ENCODE results near the gene DCAF5.

The DCAF5 gene

DNA sequence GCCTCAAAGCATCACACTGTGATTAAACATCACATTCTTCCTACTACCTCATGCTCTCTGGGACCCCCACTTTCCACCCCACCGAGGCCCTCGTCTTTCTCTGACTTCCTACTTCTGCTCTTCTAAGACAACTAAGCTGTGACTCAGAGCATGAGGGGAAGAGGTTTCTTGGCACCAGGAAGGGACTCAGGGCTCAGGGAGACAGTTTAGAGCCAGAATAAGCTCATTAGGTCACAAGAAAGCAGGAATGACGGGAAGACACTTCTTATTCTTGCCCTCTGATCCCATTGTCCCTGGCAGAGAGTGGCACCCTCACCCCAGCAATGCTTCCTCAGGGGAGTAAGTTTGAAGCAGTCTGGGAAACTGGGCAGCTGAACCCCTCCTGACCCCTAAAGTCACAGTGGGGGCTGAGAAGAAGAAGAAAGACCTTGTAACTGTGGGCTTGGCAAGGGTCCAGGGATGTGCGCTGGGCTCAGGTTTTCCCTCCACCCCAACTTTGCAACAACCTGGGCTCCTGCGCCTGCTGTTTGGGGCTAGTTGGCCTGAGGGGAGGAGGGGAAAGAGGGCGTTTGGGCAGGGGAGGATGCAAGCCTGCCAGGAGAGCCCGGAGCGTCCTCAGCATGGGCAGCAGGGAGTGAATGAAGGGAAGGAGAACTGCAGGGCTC, 109.2 kb downstream of the DCAF5 start:
- H3K36me3 ChIP-seq (replicated peaks; ENCODE audit: insufficient read depth, low read length) = no peaks in the 10 kb centered on the region
- H3K79me2 ChIP-seq (ENCODE audit: low read length) = no peaks in the 10 kb centered on the region
- H3K4me2 ChIP-seq (ENCODE audit: low read depth, low read length) = no peak overlapping the region
- no peaks in the 10 kb centered on the region for H3F3A ChIP-seq (ENCODE audit: insufficient read depth, low read length)
- H4K20me1 ChIP-seq (ENCODE audit: insufficient read depth, low read length) = no peaks in the 10 kb centered on the region
- no peak overlapping the region for H2AFZ ChIP-seq (ENCODE audit: low read length)
- H3K27ac ChIP-seq (ENCODE audit: low read length) = no peak overlapping the region
- H3K27me3 ChIP-seq (replicated peaks; ENCODE audit: insufficient read depth, low read length) = no peaks in the 10 kb centered on the region
- no peaks in the 10 kb centered on the region for H3K9me2 ChIP-seq (replicated peaks; ENCODE audit: insufficient read depth, low read length)
- no peaks in the 10 kb centered on the region for H3K4me1 ChIP-seq (ENCODE audit: low read length)
- TF ChIP-seq EZH2 (optimal IDR thresholded peaks at IDR 0.05; ENCODE audit: low read depth, low read length) = no peak
- TF ChIP-seq EZH2phosphoT487 (IDR thresholded peaks at IDR 0.05; ENCODE audit: low read length) = no peak
- TF ChIP-seq, protein P1, sequence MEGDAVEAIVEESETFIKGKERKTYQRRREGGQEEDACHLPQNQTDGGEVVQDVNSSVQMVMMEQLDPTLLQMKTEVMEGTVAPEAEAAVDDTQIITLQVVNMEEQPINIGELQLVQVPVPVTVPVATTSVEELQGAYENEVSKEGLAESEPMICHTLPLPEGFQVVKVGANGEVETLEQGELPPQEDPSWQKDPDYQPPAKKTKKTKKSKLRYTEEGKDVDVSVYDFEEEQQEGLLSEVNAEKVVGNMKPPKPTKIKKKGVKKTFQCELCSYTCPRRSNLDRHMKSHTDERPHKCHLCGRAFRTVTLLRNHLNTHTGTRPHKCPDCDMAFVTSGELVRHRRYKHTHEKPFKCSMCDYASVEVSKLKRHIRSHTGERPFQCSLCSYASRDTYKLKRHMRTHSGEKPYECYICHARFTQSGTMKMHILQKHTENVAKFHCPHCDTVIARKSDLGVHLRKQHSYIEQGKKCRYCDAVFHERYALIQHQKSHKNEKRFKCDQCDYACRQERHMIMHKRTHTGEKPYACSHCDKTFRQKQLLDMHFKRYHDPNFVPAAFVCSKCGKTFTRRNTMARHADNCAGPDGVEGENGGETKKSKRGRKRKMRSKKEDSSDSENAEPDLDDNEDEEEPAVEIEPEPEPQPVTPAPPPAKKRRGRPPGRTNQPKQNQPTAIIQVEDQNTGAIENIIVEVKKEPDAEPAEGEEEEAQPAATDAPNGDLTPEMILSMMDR (IDR thresholded peaks at IDR 0.05; ENCODE audit: low read length) = no peak
- no peaks in the 10 kb centered on the region for H3K9me3 ChIP-seq (replicated peaks; ENCODE audit: insufficient read depth, low read length)
- no peak for DNase-seq
- no peak overlapping the region for H3K4me3 ChIP-seq (ENCODE audit: low read length)
- H3K9ac ChIP-seq (ENCODE audit: low read length) = no peak overlapping the region

DNA sequence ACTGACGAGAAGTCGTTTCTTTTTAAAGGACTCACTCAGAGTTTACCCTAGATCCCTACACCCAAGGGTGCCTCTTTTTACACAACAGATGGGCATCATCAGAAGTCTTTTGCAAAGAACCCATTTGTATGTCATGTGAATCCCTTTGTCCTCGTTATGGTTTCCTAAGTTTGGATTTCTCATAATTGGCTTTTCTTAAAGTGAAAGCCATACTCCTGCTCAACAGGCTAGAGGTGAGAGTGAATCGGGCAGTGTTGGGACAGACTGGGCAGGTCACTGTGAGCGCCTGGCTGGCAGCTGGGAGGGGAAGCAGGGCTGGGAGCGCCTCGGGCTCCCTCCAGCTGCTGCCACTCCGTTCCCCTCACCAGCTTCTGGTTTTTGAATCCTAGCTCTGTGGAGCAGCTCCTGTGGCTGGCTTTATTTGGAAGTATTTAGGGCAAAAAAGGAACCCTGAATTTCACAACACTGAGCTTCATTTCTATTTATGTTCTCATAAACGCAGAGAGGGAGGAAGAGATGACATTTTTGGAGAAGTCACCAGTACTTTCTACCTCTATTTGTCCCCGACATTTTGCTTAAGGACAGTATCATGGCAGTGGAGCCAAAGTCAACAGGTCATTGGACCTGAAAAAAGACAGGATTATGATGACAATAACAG, 110.0 kb downstream of the DCAF5 start:
- H3K4me2 ChIP-seq (ENCODE audit: low read depth, low read length) = no peak overlapping the region
- H3K9me2 ChIP-seq (replicated peaks; ENCODE audit: insufficient read depth, low read length) = no peaks in the 10 kb centered on the region
- DNase-seq = no peak
- no peaks in the 10 kb centered on the region for H3K27me3 ChIP-seq (replicated peaks; ENCODE audit: insufficient read depth, low read length)
- no peak overlapping the region for H3K27ac ChIP-seq (ENCODE audit: low read length)
- TF ChIP-seq EZH2phosphoT487 (IDR thresholded peaks at IDR 0.05; ENCODE audit: low read length) (no peak), EZH2 (optimal IDR thresholded peaks at IDR 0.05; ENCODE audit: low read depth, low read length) (no peak)
- TF ChIP-seq, protein P1 (IDR thresholded peaks at IDR 0.05; ENCODE audit: low read length) = no peak
- no peak overlapping the region for H3K4me3 ChIP-seq (ENCODE audit: low read length)
- H3K79me2 ChIP-seq (ENCODE audit: low read length) = no peaks in the 10 kb centered on the region
- no peaks in the 10 kb centered on the region for H3K4me1 ChIP-seq (ENCODE audit: low read length)
- H3K9me3 ChIP-seq (replicated peaks; ENCODE audit: insufficient read depth, low read length) = no peaks in the 10 kb centered on the region
- no peaks in the 10 kb centered on the region for H3K36me3 ChIP-seq (replicated peaks; ENCODE audit: insufficient read depth, low read length)
- no peaks in the 10 kb centered on the region for H4K20me1 ChIP-seq (ENCODE audit: insufficient read depth, low read length)
- no peak overlapping the region for H3K9ac ChIP-seq (ENCODE audit: low read length)
- H3F3A ChIP-seq (ENCODE audit: insufficient read depth, low read length) = no peaks in the 10 kb centered on the region
- no peak overlapping the region for H2AFZ ChIP-seq (ENCODE audit: low read length)

DNA sequence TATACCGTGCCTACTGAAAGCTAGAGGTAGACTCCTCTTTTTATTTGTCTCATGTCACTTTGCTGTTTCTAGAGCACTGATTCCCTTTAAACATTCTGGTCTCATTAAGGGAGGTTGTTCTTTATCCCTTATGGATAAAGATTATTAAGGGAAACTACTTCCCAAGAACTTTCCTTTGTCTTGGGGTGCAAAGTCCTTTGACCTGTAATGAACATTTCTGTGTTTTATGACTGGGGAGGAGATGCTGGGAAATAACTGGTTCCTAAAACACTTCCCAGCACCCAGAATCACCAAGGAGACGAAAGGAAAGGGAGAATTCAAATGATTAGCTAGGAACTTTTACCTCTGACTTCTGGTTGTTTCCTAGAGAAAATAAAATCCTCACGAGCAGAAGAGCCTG, 110.6 kb downstream of the DCAF5 start:
- no peak for TF ChIP-seq EZH2phosphoT487 (IDR thresholded peaks at IDR 0.05; ENCODE audit: low read length)
- TF ChIP-seq EZH2 (optimal IDR thresholded peaks at IDR 0.05; ENCODE audit: low read depth, low read length) = no peak
- TF ChIP-seq, protein P1 (IDR thresholded peaks at IDR 0.05; ENCODE audit: low read length) = no peak
- no peaks in the 10 kb centered on the region for H3F3A ChIP-seq (ENCODE audit: insufficient read depth, low read length)
- H3K4me3 ChIP-seq (ENCODE audit: low read length) = no peak overlapping the region
- no peaks in the 10 kb centered on the region for H3K4me1 ChIP-seq (ENCODE audit: low read length)
- no peaks in the 10 kb centered on the region for H3K79me2 ChIP-seq (ENCODE audit: low read length)
- no peaks in the 10 kb centered on the region for H3K9me2 ChIP-seq (replicated peaks; ENCODE audit: insufficient read depth, low read length)
- no peaks in the 10 kb centered on the region for H3K36me3 ChIP-seq (replicated peaks; ENCODE audit: insufficient read depth, low read length)
- no peak overlapping the region for H2AFZ ChIP-seq (ENCODE audit: low read length)
- H3K27ac ChIP-seq (ENCODE audit: low read length) = no peak overlapping the region
- H3K9ac ChIP-seq (ENCODE audit: low read length) = no peak overlapping the region
- no peaks in the 10 kb centered on the region for H3K9me3 ChIP-seq (replicated peaks; ENCODE audit: insufficient read depth, low read length)
- no peaks in the 10 kb centered on the region for H4K20me1 ChIP-seq (ENCODE audit: insufficient read depth, low read length)
- H3K27me3 ChIP-seq (replicated peaks; ENCODE audit: insufficient read depth, low read length) = no peaks in the 10 kb centered on the region
- DNase-seq = no peak
- no peak overlapping the region for H3K4me2 ChIP-seq (ENCODE audit: low read depth, low read length)

Data from MM.1S (cell line).